Epithelial cell of prostate (primary cell): ENCODE data around the gene PCDH9.

Experiments used
- DNase-seq: peaks from one replicate; pipeline ENCODE4 v3.0.0-alpha.2; 2011; ENCODE audit warnings: low read depth, low spot score
- H3K27ac ChIP-seq: fragments of 450-650 bp; 2 replicates; pipeline ENCODE4 v1.5.1; 2017; ENCODE audit warnings: mild to moderate bottlenecking

Gene PCDH9

DNA sequence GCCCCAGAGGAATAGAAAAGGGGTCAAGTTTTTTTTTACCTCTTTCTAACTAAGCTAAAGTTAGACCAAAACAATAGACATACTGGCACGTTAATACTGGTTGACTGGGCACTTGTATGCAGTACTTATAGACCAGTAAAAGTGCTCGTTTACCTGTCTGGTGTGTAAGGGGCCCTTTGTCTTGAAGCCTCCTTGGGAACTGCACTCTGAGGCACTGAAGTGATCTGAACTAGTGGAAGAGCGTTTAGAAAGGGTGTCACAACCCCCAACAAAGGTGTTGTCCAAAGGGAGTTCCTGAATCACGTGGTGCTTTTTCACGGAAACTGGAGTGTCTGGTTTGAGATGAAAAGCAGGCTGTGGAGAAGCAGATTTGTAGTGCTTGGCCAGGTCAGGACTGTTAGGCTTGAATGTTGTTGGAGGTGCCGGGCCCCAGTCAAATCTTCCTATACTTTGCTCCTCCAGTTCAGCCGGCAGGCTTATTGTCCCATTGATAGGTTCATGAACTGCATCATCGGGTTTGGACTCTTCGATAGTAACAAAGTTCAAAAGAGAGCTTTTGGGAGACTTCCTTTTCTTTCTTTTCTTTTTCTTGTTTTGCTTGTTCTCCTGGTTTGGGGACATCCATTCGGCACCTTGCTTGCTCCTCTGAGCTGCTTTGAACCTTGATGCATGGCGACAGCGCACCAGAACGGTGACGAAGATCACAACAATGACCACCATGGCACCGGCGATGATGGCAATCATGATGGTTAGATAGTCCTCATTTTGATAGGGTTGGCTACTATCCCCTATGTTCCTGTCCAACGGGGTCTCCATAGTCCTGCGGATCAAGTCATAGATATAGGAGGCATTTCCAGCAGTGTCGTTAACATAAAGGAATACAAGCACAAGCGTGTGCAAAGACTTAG lies 4.6 kb downstream of the PCDH9 start:
- DNase-seq, result no peak
- no peak overlapping the region for H3K27ac ChIP-seq

DNA sequence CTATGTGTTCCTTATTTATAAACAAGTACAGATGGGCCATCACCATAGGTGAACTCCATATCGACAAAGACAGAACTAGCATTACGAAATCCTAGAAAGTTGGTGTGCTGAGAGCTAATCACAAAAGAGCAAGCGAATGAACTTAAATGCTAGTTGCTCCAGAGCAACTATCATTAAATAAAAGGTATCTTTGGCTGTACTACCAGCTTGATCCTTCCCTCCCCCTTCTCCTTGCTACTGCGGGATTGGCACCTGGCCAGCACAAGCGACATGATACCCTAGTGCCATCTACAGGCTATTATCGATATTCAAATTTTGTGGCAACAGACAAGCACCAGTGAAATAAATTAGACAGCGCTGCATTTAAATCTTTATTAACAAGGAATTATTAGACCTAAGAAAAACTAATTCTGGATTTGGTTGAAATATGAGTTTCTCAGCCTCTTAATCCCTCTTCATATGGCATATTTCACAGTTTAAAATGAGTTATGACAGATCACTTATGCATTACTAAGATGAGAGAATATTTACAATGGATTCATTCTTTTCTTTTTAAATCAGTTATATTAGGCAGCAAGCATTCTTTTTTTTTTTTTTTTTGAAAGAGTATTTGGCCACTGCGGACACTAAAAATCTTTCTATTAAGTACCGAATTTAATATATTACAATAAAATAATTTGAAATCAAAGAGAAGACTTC lies 5.8 kb downstream of the PCDH9 start:
- no peak overlapping the region for H3K27ac ChIP-seq
- peak; percentile 29 for DNase-seq

DNA sequence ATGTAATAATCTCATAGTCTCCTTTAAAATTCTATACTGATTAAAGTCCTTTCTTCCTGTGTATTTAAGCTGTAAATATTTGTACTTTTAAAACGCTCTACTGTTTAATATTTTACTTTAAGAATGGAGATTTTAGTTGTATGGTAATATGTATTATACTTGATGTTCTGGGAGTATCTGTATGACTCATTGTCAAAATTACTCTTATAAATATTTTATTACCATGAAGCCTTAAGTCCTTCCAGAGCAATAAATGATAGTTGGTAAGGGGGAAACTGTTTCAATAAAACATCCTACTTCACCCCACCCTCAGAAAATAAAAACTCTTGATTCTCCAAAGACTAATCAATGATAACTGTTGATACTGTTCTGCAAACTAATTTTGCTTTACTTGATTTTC lies 6.4 kb downstream of the PCDH9 start:
- no peak for DNase-seq
- H3K27ac ChIP-seq, result no peak overlapping the region

DNA sequence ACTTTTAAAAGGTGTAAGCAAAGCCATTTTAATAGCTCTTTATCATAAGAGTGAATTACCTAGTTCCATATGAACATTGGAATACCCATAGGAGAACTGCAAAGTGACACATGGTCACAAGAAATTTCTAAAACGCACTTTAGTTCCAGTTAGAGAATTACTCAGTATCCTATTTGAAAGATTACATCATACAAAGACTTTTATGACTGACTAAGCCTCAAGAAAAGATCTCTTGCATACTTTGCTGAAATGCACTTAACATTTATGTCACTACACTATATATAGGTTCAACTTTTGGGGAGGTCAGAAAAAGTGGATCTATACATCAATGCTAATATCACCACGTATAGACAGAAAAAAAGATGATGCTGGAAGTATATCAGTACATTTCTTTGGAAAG lies 7.1 kb downstream of the PCDH9 start:
- H3K27ac ChIP-seq, result no peak overlapping the region
- no peak for DNase-seq

DNA sequence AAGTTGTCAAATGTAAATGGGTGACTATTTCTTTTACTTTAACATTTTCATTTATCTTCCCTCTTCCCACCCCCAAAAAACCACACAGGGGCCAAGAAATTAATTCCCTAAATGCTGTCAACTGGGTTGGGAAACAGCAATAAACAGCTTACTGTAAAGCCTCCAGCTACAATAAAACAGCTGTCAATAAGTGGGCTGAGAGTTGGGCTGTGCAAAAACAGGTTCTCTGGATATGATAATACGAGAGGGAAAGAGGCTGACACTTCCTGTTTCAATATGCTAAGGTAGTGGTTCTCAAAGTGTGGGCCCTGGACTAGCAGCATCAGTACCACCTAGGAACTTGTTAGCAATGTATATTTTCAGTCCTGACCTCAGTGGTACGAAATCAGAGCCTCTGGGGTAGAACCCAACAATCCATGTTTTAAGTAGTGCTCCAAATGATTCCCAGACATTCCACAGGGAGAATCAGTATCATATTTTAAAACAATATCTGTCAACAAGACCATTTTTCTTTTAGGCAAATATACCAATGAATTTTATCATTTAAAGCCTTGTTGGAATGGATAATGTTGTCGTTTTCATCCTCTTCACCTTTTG lies 8.4 kb downstream of the PCDH9 start:
- DNase-seq, result no peak
- no peak overlapping the region for H3K27ac ChIP-seq

DNA sequence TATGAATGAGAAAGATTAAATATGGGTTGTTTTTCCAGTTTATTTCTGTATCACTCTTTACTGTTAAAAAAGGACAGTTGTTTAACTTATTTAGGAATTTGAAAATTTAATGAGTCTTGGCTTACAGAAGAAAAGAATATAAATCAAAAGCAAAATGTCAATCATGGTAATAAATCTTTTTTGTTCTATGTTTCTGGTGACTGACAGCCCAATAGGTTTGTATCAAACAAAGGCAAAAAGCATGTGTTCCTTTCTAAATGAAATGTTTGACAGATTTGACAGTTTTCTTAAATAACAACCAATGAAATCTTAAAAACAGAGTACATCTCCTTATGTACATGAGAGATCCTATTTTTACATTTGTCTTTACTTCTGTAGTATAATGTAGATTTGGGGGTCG lies 11.0 kb downstream of the PCDH9 start:
- DNase-seq, result no peak
- no peak overlapping the region for H3K27ac ChIP-seq

DNA sequence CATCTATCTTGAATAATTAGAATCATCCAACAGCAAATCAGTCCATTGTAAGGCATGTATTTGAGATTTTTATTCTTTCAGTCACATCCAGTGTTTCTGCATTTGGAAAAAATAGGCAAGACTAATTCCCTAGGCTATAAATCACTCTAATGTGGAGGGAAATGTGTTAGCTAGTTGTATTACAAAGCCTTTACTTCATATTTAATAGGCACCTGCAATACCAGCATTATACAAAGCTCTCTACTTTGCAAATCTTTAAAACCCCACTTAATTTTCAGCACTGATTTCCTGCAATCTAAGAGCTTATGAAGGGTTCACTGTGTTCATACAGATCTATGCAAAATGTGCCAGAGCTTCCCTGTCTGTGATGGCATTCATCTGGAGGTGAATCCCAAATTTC lies 12.3 kb downstream of the PCDH9 start:
- H3K27ac ChIP-seq, result no peak overlapping the region
- no peak for DNase-seq

DNA sequence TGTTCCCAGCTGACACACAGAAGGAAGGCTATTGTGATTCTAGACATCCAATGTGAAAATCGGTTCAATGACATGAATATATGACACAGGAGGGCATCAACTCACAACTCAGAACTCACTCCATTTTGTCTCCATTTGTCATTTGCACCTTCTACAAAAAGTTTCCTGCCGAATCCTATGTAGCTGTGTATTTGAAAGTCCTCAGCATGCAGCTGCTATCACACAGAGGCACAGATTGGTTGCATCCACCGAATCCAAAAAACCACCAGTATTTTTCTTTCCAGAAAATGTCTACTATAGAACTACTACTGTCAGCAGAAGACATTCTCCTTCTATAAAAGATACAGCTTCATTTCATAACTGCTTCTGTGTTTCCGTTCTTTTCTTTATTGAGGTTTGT lies 13.3 kb downstream of the PCDH9 start:
- H3K27ac ChIP-seq, result no peak overlapping the region

DNA sequence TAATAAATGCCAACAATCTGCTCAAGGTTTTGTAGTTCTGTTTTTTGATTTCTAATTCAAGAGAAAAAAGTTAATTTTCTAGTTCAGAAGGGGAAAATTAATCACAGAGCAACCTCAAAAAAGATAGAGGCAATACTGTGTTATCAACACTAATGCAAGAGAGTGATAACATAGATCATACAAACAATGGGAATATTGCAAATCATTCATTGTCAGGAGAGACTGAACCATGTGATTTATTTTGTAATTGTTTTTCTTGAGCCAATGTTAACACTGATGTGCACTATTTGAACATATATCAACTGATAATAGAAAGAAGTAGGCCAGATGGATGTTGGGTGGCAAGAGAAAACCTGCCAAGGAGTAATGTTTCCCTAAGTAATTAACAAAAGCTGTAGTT lies 19.9 kb downstream of the PCDH9 start:
- no peak for DNase-seq
- H3K27ac ChIP-seq, result no peak overlapping the region

More for the DNA sequence above, 13.3 kb downstream of the PCDH9 start:
- DNase-seq, result no peak

DNA sequence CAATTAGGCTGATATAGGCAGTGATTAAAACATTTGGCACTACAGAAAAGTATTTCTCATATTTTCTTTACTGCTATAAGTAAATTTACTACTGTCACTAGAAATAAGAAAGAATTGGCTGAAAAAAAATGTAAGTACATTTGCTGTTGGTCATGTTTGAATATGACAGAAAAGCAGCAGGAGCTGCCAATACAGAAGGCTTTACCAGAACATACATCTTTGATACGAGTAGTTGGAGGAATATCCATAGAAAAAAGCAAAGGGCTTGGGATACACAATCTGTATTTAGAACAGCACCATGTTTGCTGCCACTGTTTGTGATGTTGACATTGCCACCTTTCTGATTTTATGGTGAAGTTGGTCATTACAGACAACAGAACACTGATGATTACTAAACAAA lies 21.6 kb downstream of the PCDH9 start:
- no peak overlapping the region for H3K27ac ChIP-seq
- no peak for DNase-seq

DNA sequence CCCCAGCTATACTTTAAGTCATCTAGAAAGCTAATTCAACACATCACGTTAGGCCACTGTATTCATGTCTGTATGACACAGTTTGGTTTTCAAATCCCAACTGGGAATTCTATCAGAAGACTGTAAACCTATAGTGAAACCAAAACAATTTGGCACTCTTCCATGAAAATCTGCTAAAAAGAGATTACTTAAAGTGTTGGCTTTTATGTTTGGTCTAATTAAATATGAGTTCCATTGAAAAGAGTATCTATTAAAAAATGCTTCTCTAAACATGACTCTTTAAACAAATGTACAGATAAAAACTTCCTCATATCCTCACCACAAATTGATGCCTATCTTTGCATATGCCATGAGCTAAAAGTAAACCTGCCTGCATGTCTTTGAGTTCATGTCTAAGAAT lies 25.4 kb downstream of the PCDH9 start:
- no peak for DNase-seq
- H3K27ac ChIP-seq, result no peak overlapping the region

DNA sequence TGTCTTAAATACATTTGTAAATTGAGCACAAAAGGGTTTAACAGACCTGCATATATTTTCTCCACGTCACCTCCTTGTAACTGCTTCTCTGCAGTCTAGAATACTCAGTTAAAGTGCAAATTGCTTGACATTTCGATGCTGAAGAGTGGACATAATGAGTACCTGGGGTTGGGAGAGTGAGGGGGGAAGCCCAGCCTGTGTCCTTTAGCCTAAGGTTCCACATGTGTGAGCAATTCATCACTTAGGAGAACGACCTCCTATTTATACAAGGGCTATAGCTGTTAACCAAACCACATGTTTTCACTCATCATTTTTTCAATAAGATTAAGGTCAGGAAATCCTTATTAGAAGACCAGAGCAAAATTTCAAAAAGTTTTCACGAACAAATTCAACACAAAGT lies 29.5 kb downstream of the PCDH9 start:
- H3K27ac ChIP-seq, result no peak overlapping the region
- DNase-seq, result no peak

DNA sequence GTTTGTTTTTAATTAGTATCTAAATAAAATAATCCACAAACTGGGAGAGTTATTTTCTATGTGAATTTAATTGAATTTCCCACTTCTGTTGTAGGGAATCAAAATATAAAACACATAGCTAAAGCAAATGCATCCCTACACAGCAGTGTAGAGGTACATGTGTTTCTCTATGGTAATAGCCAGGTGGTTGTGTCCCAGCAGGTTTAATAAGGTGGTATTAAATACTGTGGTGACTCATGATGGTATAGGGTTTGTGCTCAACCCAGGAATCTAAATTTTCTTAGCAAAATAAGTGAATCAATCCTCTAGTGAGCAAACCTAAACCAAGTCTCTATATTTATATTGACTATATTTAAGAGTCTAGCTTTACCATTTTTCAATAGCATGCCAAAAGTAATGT lies 30.0 kb downstream of the PCDH9 start:
- H3K27ac ChIP-seq, result no peak overlapping the region
- no peak for DNase-seq

DNA sequence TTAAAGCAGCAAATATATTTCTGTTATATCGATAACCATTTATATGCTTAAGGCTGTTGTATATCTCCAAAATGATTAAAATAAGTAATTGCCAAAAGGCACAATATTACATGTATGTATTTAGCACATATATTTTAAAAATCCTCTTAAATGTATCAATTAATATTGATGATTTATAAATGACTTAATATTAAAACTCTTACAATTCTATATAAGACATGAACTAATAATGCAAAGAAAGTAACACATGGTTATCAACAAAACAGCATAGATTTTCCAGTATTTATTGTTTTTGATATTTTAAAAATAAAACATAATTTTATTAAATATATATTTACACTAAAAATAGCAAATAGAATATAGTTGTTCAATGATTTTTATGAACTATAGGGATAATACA lies 32.4 kb downstream of the PCDH9 start:
- H3K27ac ChIP-seq, result no peak overlapping the region
- no peak for DNase-seq

DNA sequence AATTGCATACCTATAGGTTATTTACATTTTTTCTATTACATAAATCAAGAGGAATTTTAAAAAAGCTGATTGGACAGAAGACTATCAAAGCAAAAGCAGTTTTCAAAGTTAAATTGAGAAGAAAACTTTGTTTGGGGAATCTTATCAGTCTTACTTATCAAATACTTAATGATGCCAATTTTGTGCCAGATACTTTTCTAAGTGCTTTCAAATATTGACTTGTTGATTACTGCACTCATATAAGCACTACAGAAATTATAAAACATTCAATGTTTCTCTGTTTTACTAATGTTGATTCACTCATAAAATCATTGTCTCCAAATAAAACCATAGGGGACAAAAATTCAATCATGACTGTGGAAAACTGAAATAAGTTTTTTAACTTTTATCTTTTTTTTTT lies 36.2 kb downstream of the PCDH9 start:
- H3K27ac ChIP-seq, result no peak overlapping the region
- DNase-seq, result no peak

DNA sequence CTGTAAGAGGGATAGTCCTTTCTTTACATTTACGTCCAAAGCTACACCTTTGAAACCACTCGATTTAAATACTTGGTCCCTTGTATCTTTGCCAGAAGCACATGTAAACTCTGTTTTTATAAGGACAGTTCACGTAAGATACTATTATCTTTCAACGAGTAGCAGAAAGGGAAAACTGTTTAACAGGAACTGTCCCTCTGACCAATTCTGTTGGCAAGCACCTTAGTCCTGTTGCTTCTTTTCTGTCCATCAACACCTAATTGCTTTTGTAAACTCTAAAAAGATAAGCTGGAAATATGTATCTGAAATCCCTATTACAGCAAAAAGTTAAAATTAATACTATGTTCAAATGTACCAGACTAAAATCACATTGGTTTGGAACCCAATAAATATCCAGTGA lies 37.4 kb downstream of the PCDH9 start:
- no peak for DNase-seq
- H3K27ac ChIP-seq, result no peak overlapping the region

DNA sequence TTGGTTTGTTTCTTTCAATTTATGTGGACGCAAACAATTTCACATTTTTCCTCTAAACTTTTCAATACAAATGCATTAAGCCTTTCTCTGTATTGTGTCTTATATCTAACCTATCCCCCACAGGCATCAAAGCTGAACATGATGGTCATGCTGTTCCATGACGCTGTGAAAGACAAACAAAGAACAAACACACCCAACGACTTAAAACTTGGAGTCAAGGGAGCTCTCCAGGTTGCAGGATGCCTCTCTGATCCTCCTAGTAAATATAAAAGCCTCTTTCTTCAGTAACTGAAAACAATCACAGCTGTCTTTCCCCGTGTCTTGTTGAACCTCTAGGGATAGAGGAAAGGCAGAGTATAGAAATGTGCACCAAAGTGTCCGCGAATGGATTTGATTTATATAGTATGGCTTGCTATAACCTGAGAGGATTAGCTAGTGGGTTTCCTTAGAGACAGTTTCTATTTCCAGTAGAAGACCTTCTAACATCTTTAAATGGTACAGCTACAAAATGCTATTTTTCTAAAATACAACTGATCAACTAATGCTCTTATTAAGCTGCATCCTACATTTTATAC lies 43.1 kb downstream of the PCDH9 start:
- no peak for DNase-seq
- no peak overlapping the region for H3K27ac ChIP-seq

DNA sequence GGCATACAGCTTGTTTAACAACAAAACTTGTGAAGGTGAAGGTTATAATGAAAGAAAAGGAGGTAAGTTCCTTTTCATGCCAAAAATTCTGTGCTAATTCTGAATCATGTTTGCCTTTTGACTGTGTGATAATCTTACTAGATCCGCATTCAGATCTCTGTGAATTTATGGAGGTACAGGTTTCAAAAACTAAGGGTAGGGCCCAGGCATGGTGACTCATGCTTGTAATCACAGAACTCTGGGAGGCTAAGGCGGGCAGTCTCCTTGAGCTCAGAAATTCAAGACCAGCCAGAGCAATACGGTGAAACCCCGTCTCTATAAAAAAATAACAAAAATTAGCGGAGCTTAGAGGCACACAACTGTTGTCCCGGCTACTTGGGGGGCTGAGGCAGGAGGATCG lies 45.9 kb downstream of the PCDH9 start:
- DNase-seq, result peak; percentile 0
- no peak overlapping the region for H3K27ac ChIP-seq

DNA sequence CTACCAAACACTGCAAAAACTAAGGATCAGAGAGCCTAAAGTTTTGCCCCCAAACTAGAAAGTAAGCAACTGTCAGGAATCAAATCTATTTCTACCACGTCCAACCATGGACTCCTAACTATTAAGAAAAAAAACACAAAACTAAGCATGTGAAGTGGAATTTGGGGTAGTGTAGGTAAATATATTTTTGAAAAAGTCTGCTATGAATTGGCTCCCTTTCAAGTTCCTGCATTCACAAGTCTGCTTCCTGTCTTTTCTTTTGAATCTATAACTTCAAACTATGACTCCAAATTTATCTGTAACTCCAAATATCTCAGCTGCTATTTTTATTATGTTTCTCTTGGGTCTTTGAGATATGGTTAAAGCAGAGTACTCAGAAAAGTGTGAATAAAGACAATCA lies 47.0 kb downstream of the PCDH9 start:
- H3K27ac ChIP-seq, result no peak overlapping the region
- no peak for DNase-seq

DNA sequence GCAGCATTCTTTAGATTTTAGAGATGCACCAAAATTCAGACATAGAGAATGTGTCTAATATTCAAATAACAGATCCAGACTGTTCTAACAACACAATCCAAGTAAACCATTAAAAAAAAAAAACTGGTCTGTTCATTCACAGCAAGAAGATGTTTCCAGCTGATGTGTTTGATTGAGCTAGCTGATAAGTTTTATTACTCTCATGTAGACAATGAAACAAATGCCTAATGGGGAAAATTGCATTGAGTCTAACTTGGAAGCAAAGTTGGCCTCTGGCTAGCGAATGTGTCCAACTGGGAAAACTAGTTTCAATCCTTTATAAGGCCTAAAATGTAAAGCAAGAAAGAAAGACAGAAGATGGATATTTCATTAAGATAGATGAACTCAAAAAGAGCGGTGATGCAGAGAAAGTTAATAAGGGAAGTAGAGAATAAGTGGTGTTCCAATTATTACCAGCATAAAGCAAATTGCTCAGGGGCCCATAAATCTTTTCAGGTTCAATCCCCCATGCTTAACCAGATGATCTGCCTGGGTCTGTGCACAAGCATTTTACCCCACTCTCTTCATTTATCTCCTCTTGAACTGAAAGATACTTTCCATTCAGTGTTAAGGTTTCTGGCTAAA lies 54.2 kb downstream of the PCDH9 start:
- no peak for DNase-seq
- H3K27ac ChIP-seq, result no peak overlapping the region

DNA sequence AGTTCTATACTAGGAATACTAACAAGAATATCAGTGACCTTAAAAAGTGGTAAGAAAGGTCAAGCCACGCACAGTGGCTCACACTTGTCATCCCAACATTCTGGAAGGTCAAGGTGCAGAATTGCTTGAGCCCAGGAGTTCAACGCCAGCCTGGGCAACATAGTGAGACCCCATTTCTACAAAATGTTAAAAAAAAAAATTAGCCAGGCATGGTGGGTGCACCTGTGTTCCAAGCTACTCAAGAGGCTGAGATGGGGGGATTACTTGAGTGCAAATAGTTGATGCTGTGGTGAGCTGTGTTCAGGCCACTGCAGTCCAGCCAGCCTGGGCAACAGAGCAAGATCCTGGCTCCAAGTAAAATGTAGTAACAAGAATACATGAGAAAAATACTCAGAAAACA lies 61.8 kb downstream of the PCDH9 start:
- no peak for DNase-seq
- H3K27ac ChIP-seq, result no peak overlapping the region
